K562 (cell line): Measurements from ENCODE around the gene MYH11. TPM values are rescaled to one million over a fixed set of nuclear protein-coding genes. Genes with fewer than 3 reads are reported as not detected.

ENCODE experiments used
- ATAC-seq: fragments of 200-7000 bp; cut with Tn5 transposase; 3 replicates; pipeline ENCODE4 v1.9.1; 2020; ENCODE audit warnings: moderate library complexity
- BruUV-seq: library from RNA; stranded (reverse); fragments of 400-500 nt; replicated peaks from 2 replicates; lab custom pipeline; 2021; lab: Mats Ljungman, UMichigan
- CTCF ChIA-PET: fragments of 300-600 bp; formaldehyde crosslinking; extraction: SDS; loops from one replicate; lab custom pipeline; 2021; ENCODE audit warnings: low intra/inter-chr PET ratio; lab: Yijun Ruan, JAX
- POLR2A ChIA-PET: fragments of 300-600, 350-650 bp; sonication (Branson Sonifier 250); formaldehyde crosslinking; extraction: SDS; loops from one replicate; lab custom pipeline; 2021; ENCODE audit warnings: antibody characterized with exemption, inconsistent platforms; lab: Yijun Ruan, JAX
- DNase-seq, 4 experiments: peaks; one replicate each; pipeline versions ENCODE4 v3.0.0 to v3.0.0-alpha.2; 2011 to 2018; ENCODE audit warnings: low spot score in 3 of 4, mixed read lengths in 3 of 4; ENCODE audit errors: extremely low read depth in 1 of 4
- FAIRE-seq: peaks from 2 replicates; lab custom pipeline; 2011; peaks lifted over from hg19 to GRCh38; lab: Jason Lieb, UNC
- H2AFZ ChIP-seq: 2 replicates; pipeline ENCODE4 v1.6.0; 2011; ENCODE audit warnings: low read depth, low read length, control low read depth, inconsistent platforms
- H3K27ac ChIP-seq: fragments of 200-600 bp; 3 replicates; pipeline ENCODE4 v1.8.0; 2011; ENCODE audit warnings: low read depth, mild to moderate bottlenecking, control low read depth, inconsistent platforms, low read length, moderate library complexity, mixed read lengths; ENCODE audit errors: extremely low read depth
- H3K27me3 ChIP-seq, 2 experiments: fragments of 300-600 bp in 1 of 2; 2 replicates in 1 of 2; 3 replicates in 1 of 2; pipeline versions ENCODE4 v1.6.0 to v1.8.0; 2011; ENCODE audit warnings: inconsistent platforms in 2 of 2, low read length in 2 of 2, mild to moderate bottlenecking in 1 of 2, mixed read lengths in 1 of 2, moderate library complexity in 1 of 2; ENCODE audit not compliant: control insufficient read depth in 2 of 2, insufficient read depth in 2 of 2
- H3K36me3 ChIP-seq: fragments of 300-600 bp; 3 replicates; pipeline ENCODE4 v1.8.0; 2011; ENCODE audit warnings: mild to moderate bottlenecking, low read length, inconsistent platforms; ENCODE audit not compliant: control insufficient read depth, insufficient read depth
- H3K4me1 ChIP-seq, 2 experiments: fragments of 200-600 bp in 1 of 2; replicated peaks in 1 of 2; 2 replicates in 1 of 2; 3 replicates in 1 of 2; pipeline versions ENCODE4 v1.5.1 to v1.8.0; 2011; ENCODE audit warnings: inconsistent platforms in 2 of 2, low read length in 2 of 2, mild to moderate bottlenecking in 1 of 2, mixed read lengths in 1 of 2, moderate library complexity in 1 of 2; ENCODE audit not compliant: control insufficient read depth in 2 of 2, insufficient read depth in 2 of 2
- H3K4me2 ChIP-seq: 2 replicates; pipeline ENCODE4 v1.6.1; 2011; ENCODE audit warnings: low read length, control low read depth, inconsistent platforms, mixed read lengths; ENCODE audit not compliant: insufficient read depth
- H3K4me3 ChIP-seq: fragments of 200-600 bp; sonication (generic), shearing (Covaris generic); 2 replicates; pipeline ENCODE4 v1.5.1; 2016; ENCODE audit warnings: control low read depth, inconsistent platforms
- H3K79me2 ChIP-seq: fragments of 200-600 bp; 3 replicates; pipeline ENCODE4 v1.8.0; 2011; ENCODE audit warnings: low read length, inconsistent platforms; ENCODE audit not compliant: control insufficient read depth, insufficient read depth
- H3K9ac ChIP-seq, 2 experiments: 2 replicates each; pipeline versions ENCODE4 v1.6.0 to v1.6.1; 2011; ENCODE audit warnings: low read depth in 2 of 2, low read length in 2 of 2, control low read depth in 1 of 2, inconsistent platforms in 1 of 2, mild to moderate bottlenecking in 1 of 2, mixed read lengths in 1 of 2; ENCODE audit not compliant: insufficient read depth in 1 of 2
- H3K9me1 ChIP-seq: one replicate; pipeline ENCODE4 v1.6.0; 2011; ENCODE audit warnings: inconsistent platforms, mild to moderate bottlenecking, low read length, moderate library complexity; ENCODE audit not compliant: control insufficient read depth, insufficient read depth
- H3K9me3 ChIP-seq: replicated peaks from 2 replicates; pipeline ENCODE4 v1.5.1; 2011; ENCODE audit warnings: low read depth, low read length, inconsistent platforms; ENCODE audit not compliant: control insufficient read depth, insufficient read depth
- H4K20me1 ChIP-seq: replicated peaks from 2 replicates; pipeline ENCODE4 v1.6.1; 2011; ENCODE audit warnings: low read length, inconsistent platforms, mixed read lengths; ENCODE audit not compliant: control insufficient read depth, insufficient read depth
- GABPA ChIP-seq: fragments of 200-800 bp; sonication (Bioruptor generic); conservative IDR thresholded peaks from 2 replicates; pipeline ENCODE4 v1.6.1; 2016; ENCODE audit warnings: low read depth, missing genetic modification characterization, missing compliant biosample characterization
- ILK ChIP-seq: fragments of 450-650 bp; IDR thresholded peaks from 2 replicates; pipeline ENCODE4 v1.6.1; 2016; ENCODE audit warnings: missing genetic modification characterization, low read depth, mild to moderate bottlenecking, missing compliant biosample characterization, moderate library complexity, borderline replicate concordance
- MCM2 ChIP-seq: fragments of 450-650 bp; IDR thresholded peaks from 2 replicates; pipeline ENCODE4 v1.6.1; 2017; ENCODE audit warnings: low read depth, mild to moderate bottlenecking
- MEIS2 ChIP-seq: fragments of 450-650 bp; IDR thresholded peaks from 2 replicates; pipeline ENCODE4 v1.6.1; 2014; ENCODE audit warnings: mild to moderate bottlenecking; ENCODE audit not compliant: partially characterized antibody
- RNF2 ChIP-seq: sonication (generic); IDR thresholded peaks from 2 replicates; pipeline ENCODE4 v1.6.1; 2016
- SMARCA4 ChIP-seq: fragments of 450-650 bp; IDR thresholded peaks from 2 replicates; pipeline ENCODE4 v1.6.1; 2016
- SRSF1 ChIP-seq: fragments of 200-400 bp; formaldehyde crosslinking; IDR thresholded peaks from 2 replicates; pipeline ENCODE4 v1.6.1; 2017; ENCODE audit warnings: mild to moderate bottlenecking, low read depth, low read length, moderate library complexity
- TARDBP ChIP-seq: fragments of 450-650 bp; IDR thresholded peaks from 2 replicates; pipeline ENCODE4 v1.6.1; 2016
- XRCC5 ChIP-seq: fragments of 200-400 bp; formaldehyde crosslinking; IDR thresholded peaks from 2 replicates; pipeline ENCODE4 v1.6.1; 2017; ENCODE audit warnings: low read depth, mild to moderate bottlenecking, low read length
- ZBTB1 ChIP-seq: sonication (generic); formaldehyde crosslinking; IDR thresholded peaks from 2 replicates; pipeline ENCODE4 v1.8.1; 2023; ENCODE audit warnings: missing genetic modification reagents, low read depth, mild to moderate bottlenecking, borderline replicate concordance
- ZNF184 ChIP-seq: sonication (generic); formaldehyde crosslinking; IDR thresholded peaks from 2 replicates; pipeline ENCODE4 v1.5.0; 2020; ENCODE audit warnings: missing genetic modification reagents
- WGBS: fragments of 100-300 bp; shearing (Covaris generic); methylation state at CpG from one replicate; pipeline ENCODE4 v1.1.6; 2016; ENCODE audit warnings: low coverage, mixed read lengths; ENCODE audit not compliant: insufficient coverage; ENCODE audit errors: missing lambda C conversion rate; 5-methylcytosine and 5-hydroxymethylcytosine counted together
- in situ Hi-C: fragments of 300-500 bp; cut with MboI; formaldehyde crosslinking; loops from 4 replicates; pipeline ENCODE4 v1.15.0; 2018; ENCODE audit warnings: inconsistent platforms, mixed read lengths
- intact Hi-C: fragments of 100-400 bp; cut with micrococcal nuclease; formaldehyde crosslinking; loops from 2 replicates; pipeline ENCODE4 v1.14.2; 2022
- polyA plus RNA-seq, 8 experiments: library from polyadenylated mRNA; depleted of rRNA in 4 of 8; stranded (reverse) in 5 of 8; unstranded in 3 of 8; fragments of >200 nt; fragmentation: Nextera tagmentation in 2 of 8; fragmentation: Illumina TruSeq in 1 of 8; extraction: Ambion mirVana in 2 of 8; extraction: Trizol in 1 of 8; gene quantifications; 2 replicates each; pipeline versions ENCODE4 v1.2.1 to v1.2.3, GENCODE V29; 2011 to 2014; ENCODE audit warnings: inconsistent platforms in 1 of 8, missing spikeins in 1 of 8
- total RNA-seq, 7 experiments: library from RNA; depleted of rRNA in 6 of 7; stranded (reverse); fragments of >200 nt in 6 of 7; fragmentation: Illumina TruSeq in 2 of 7; extraction: Trizol in 2 of 7; gene quantifications; 2 replicates each; pipeline versions ENCODE4 v1.2.1 to v1.2.3, GENCODE V29; 2011 to 2021; ENCODE audit warnings: low replicate concordance in 1 of 7
- TF ChIP-seq, protein P1 (sequence below): fragments of 250-450 bp; sonication (Bioruptor Pico); IDR thresholded peaks from 2 replicates; pipeline ENCODE4 v1.8.0; 2021; ENCODE audit warnings: borderline replicate concordance, mild to moderate bottlenecking, moderate library complexity; ENCODE audit not compliant: poor library complexity, severe bottlenecking
- TF ChIP-seq, protein P2 (sequence below): fragments of 450-650 bp; IDR thresholded peaks from 2 replicates; pipeline ENCODE4 v1.6.1; 2014; ENCODE audit warnings: low read depth, mild to moderate bottlenecking, moderate library complexity, borderline replicate concordance
- TF ChIP-seq, protein P3 (sequence below): IDR thresholded peaks from 2 replicates; pipeline ENCODE4 v1.6.1; 2011; ENCODE audit not compliant: insufficient read length; ENCODE audit errors: extremely low read depth
- TF ChIP-seq, protein P4 (sequence below): sonication (generic); formaldehyde crosslinking; IDR thresholded peaks from 2 replicates; pipeline ENCODE4 v1.5.0; 2020; ENCODE audit warnings: missing genetic modification reagents
- TF ChIP-seq, protein P5 (sequence below): sonication (generic); formaldehyde crosslinking; IDR thresholded peaks from 2 replicates; pipeline ENCODE4 v1.8.1; 2023; ENCODE audit warnings: mild to moderate bottlenecking, missing genetic modification reagents, moderate library complexity
- TF ChIP-seq, protein P6 (sequence below): fragments of 450-650 bp; IDR thresholded peaks from 2 replicates; pipeline ENCODE4 v1.6.1; 2017; ENCODE audit warnings: antibody characterized with exemption

The MYH11 gene
- total and polyA plus RNA-seq, 9 of the 15 experiments (the other 6 are each of a cell fraction or from before 2014, with no cell fraction given) = 0.05 to 0.47 (median 0.08) TPM; not detected in 5

DNA sequence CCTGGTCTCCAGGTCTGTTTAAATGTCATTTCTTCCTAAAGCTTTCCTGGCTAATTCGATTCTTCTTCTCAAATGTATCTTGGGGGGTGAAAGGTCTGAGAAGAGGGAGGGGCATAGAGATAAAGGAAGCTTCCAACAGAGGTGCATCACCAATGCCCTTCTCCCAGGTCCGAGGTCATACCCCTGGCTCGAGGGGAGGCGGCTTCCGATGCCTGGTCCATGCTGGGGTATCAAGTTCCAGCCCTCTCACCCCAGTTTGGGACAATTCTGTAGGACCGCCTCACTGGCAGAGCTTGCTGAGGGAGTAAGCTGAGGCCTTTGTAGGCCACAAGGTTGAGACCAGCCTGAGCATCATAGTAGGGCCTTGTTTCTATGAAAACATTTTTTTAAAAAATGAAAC is 41.8 kb upstream of the MYH11 start:
- intact Hi-C loops = no loop called here
- ATAC-seq (no peak), FAIRE-seq (no peak), DNase-seq (no peak)
- Histone ChIP-seq H3K4me3 (no peak overlapping the region), H3K36me3 (no peaks in the 10 kb centered on the region), H3K9ac (no peak overlapping the region), H3K27me3 (no peaks in the 10 kb centered on the region), H3K9me1 (no peaks in the 10 kb centered on the region), H3K27ac (no peak overlapping the region), H4K20me1 (no peaks in the 10 kb centered on the region), H2AFZ (0 out of 2 replicates have a peak overlapping the region, but pooled peaks have one; percentile 80), H3K9me3 (no peaks in the 10 kb centered on the region), H3K79me2 (no peaks in the 10 kb centered on the region), H3K4me2 (no peak overlapping the region), H3K4me1 (peaks cover 16 to 26% of the 10 kb centered on the region in 2 experiments)
- no TSS peak for BruUV-seq
- WGBS = 85% methylated on average over 5 of the region's 6 CpGs
- ChIA-PET CTCF (no interaction called here), POLR2A (interaction anchor here (1.4 to 4.4 kb wide), 2 partner anchors 10 to 13 kb away, joined by 3 to 16 read pairs; partner anchors contain the start of gene CEP20)
- in situ Hi-C loops = no loop called here
- TF ChIP-seq, protein P1, sequence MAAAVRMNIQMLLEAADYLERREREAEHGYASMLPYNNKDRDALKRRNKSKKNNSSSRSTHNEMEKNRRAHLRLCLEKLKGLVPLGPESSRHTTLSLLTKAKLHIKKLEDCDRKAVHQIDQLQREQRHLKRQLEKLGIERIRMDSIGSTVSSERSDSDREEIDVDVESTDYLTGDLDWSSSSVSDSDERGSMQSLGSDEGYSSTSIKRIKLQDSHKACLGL = no peak
- TF ChIP-seq MEIS2 (no peak), XRCC5 (no peak), SMARCA4 (no peak), SRSF1 (no peak), TARDBP (no peak), ZNF184 (CRISPR knock-in tag) (no peak), ZBTB1 (CRISPR knock-in tag) (no peak), ILK (no peak), GABPA (tag) (no peak), RNF2 (no peak), MCM2 (no peak)
- TF ChIP-seq, protein P2, sequence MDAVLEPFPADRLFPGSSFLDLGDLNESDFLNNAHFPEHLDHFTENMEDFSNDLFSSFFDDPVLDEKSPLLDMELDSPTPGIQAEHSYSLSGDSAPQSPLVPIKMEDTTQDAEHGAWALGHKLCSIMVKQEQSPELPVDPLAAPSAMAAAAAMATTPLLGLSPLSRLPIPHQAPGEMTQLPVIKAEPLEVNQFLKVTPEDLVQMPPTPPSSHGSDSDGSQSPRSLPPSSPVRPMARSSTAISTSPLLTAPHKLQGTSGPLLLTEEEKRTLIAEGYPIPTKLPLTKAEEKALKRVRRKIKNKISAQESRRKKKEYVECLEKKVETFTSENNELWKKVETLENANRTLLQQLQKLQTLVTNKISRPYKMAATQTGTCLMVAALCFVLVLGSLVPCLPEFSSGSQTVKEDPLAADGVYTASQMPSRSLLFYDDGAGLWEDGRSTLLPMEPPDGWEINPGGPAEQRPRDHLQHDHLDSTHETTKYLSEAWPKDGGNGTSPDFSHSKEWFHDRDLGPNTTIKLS = no peak
- TF ChIP-seq, protein P3, sequence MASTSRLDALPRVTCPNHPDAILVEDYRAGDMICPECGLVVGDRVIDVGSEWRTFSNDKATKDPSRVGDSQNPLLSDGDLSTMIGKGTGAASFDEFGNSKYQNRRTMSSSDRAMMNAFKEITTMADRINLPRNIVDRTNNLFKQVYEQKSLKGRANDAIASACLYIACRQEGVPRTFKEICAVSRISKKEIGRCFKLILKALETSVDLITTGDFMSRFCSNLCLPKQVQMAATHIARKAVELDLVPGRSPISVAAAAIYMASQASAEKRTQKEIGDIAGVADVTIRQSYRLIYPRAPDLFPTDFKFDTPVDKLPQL = no peak
- TF ChIP-seq, protein P4, sequence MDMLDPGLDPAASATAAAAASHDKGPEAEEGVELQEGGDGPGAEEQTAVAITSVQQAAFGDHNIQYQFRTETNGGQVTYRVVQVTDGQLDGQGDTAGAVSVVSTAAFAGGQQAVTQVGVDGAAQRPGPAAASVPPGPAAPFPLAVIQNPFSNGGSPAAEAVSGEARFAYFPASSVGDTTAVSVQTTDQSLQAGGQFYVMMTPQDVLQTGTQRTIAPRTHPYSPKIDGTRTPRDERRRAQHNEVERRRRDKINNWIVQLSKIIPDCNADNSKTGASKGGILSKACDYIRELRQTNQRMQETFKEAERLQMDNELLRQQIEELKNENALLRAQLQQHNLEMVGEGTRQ (CRISPR knock-in tag) = no peak
- TF ChIP-seq, protein P5, sequence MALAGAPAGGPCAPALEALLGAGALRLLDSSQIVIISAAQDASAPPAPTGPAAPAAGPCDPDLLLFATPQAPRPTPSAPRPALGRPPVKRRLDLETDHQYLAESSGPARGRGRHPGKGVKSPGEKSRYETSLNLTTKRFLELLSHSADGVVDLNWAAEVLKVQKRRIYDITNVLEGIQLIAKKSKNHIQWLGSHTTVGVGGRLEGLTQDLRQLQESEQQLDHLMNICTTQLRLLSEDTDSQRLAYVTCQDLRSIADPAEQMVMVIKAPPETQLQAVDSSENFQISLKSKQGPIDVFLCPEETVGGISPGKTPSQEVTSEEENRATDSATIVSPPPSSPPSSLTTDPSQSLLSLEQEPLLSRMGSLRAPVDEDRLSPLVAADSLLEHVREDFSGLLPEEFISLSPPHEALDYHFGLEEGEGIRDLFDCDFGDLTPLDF (CRISPR knock-in tag) = no peak
- TF ChIP-seq, protein P6, sequence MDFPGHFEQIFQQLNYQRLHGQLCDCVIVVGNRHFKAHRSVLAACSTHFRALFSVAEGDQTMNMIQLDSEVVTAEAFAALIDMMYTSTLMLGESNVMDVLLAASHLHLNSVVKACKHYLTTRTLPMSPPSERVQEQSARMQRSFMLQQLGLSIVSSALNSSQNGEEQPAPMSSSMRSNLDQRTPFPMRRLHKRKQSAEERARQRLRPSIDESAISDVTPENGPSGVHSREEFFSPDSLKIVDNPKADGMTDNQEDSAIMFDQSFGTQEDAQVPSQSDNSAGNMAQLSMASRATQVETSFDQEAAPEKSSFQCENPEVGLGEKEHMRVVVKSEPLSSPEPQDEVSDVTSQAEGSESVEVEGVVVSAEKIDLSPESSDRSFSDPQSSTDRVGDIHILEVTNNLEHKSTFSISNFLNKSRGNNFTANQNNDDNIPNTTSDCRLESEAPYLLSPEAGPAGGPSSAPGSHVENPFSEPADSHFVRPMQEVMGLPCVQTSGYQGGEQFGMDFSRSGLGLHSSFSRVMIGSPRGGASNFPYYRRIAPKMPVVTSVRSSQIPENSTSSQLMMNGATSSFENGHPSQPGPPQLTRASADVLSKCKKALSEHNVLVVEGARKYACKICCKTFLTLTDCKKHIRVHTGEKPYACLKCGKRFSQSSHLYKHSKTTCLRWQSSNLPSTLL = no peak
